Mammary epithelial cell (primary cell): ENCODE results near the gene ERI3.

Source experiments
- EZH2 ChIP-seq: IDR thresholded peaks from 2 replicates; pipeline ENCODE4 v1.6.1; 2012; ENCODE audit warnings: low read length, inconsistent platforms, borderline replicate concordance
- TF ChIP-seq, protein P1 (sequence below), 2 donors: IDR thresholded peaks in 1 of 2; conservative IDR thresholded peaks in 1 of 2; 2 replicates each; pipeline ENCODE4 v1.5.1; 2011 to 2012; ENCODE audit warnings: inconsistent platforms in 2 of 2, low read length in 2 of 2, mild to moderate bottlenecking in 2 of 2, control low read depth in 1 of 2, low read depth in 1 of 2; ENCODE audit not compliant: insufficient read depth in 1 of 2; ENCODE audit errors: extremely low read depth in 1 of 2

DNA sequence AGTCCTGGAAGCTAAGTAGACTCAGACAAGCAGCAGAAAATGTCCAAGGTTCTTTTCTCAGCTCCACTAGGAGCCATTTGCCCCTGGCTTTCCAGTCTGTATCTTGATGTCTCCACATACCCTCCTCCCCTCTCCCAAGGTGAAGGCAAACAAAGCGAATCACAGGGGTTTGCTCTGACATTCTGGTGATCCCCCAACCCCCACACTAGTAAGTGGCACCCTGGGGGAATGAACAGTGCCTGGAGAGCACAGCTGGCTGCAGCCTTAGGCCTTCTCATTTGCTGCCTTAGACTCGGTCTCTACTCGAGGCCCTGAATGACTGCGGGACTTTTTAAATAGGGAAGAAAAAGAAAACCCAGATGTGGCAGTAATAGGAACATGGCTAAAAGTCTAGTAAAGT is 15.3 kb downstream of the ERI3 start:
- TF ChIP-seq EZH2: no peak
- TF ChIP-seq, protein P1, sequence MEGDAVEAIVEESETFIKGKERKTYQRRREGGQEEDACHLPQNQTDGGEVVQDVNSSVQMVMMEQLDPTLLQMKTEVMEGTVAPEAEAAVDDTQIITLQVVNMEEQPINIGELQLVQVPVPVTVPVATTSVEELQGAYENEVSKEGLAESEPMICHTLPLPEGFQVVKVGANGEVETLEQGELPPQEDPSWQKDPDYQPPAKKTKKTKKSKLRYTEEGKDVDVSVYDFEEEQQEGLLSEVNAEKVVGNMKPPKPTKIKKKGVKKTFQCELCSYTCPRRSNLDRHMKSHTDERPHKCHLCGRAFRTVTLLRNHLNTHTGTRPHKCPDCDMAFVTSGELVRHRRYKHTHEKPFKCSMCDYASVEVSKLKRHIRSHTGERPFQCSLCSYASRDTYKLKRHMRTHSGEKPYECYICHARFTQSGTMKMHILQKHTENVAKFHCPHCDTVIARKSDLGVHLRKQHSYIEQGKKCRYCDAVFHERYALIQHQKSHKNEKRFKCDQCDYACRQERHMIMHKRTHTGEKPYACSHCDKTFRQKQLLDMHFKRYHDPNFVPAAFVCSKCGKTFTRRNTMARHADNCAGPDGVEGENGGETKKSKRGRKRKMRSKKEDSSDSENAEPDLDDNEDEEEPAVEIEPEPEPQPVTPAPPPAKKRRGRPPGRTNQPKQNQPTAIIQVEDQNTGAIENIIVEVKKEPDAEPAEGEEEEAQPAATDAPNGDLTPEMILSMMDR (conservative IDR thresholded peaks at IDR 0.05 in 1 of 2, IDR thresholded peaks at IDR 0.05 in 1 of 2; ENCODE audit: extremely low read depth in 1 of 2, insufficient read depth in 1 of 2, low read depth in 1 of 2, low read length in 2 of 2): no peak
